ENCODE results near the gene RUFY2. TPM values are rescaled to one million over a fixed set of nuclear protein-coding genes. Genes with fewer than 3 reads are reported as not detected.
"Not testable (repeated sequence)": the region's sequence is repeated elsewhere in the genome, so short reads cannot be mapped to it uniquely, and the experiment has no call there.

The RUFY2 gene, protein sequence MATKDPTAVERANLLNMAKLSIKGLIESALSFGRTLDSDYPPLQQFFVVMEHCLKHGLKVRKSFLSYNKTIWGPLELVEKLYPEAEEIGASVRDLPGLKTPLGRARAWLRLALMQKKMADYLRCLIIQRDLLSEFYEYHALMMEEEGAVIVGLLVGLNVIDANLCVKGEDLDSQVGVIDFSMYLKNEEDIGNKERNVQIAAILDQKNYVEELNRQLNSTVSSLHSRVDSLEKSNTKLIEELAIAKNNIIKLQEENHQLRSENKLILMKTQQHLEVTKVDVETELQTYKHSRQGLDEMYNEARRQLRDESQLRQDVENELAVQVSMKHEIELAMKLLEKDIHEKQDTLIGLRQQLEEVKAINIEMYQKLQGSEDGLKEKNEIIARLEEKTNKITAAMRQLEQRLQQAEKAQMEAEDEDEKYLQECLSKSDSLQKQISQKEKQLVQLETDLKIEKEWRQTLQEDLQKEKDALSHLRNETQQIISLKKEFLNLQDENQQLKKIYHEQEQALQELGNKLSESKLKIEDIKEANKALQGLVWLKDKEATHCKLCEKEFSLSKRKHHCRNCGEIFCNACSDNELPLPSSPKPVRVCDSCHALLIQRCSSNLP
- 9.5 and 10.3 TPM in 2 replicates for total RNA-seq

- Mint-ChIP-seq H3K36me3 (ENCODE audit: low read depth) (peaks cover 4% of the 10 kb centered on the region), H3K9me3 (no peaks in the 10 kb centered on the region), H3K4me1 (peaks cover 19% of the 10 kb centered on the region), H3K27ac (peak within 1 kb of the TSS; percentile 88), H3K27me3 (no peaks in the 10 kb centered on the region), H3K4me3 (peak within 1 kb of the TSS; percentile 93)
- intact Hi-C loops (cut with micrococcal nuclease): loop anchor here (1.0 to 5.0 kb wide), 4 partner anchors 75 to 333 kb away; partner anchors contain the start of genes CCAR1, HNRNPH3, PBLD and SLC25A16
- peak; percentile 95 for DNase-seq
These were observed at the start of gene RUFY2 for GRCh38 chr10:68406815-68407548. Gene RUFY2 (minus strand): TSS chr10:68407277. CDS start chr10:68407189, 88 bp downstream.

GRCh38 chr10:68449698-68450097 is 42.6 kb upstream of the RUFY2 start:
- H3K27ac Mint-ChIP-seq; H3K4me1 Mint-ChIP-seq; H3K4me3 Mint-ChIP-seq; H3K9me3 Mint-ChIP-seq; DNase-seq; intact Hi-C loops (cut with micrococcal nuclease); H3K27me3 Mint-ChIP-seq: not testable (repeated sequence)
- H3K36me3 Mint-ChIP-seq (ENCODE audit: low read depth): peaks cover 27% of the 10 kb centered on the region

DNA sequence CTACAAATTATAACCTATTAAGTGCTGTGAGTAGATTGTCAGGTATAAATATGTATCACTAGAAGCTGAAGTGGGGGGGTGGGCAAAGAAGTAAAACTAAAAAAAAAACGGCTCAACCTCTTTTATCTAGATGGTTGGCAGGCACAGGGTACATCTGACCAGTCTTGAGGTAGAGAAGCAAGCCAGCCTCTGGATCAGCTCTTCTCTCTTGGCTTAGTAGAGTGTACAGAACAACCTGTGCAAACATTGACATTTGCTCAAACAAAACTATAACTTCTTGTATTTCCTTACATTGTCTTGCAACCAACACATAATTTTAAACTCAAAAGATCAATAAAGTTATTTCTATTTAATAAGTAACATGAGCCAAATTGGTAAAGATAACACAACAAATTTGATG is 39.1 kb upstream of the RUFY2 start:
- intact Hi-C loops (cut with micrococcal nuclease): no loop called here
- Mint-ChIP-seq H3K9me3 (no peaks in the 10 kb centered on the region), H3K36me3 (ENCODE audit: low read depth) (peaks cover 27% of the 10 kb centered on the region), H3K4me1 (no peaks in the 10 kb centered on the region), H3K4me3 (no peak overlapping the region), H3K27me3 (no peaks in the 10 kb centered on the region), H3K27ac (no peak overlapping the region)
- DNase-seq: no peak

GRCh38 chr10:68442971-68443370 is 35.9 kb upstream of the RUFY2 start:
- no peaks in the 10 kb centered on the region for H3K27me3 Mint-ChIP-seq
- peaks cover 21% of the 10 kb centered on the region for H3K36me3 Mint-ChIP-seq (ENCODE audit: low read depth)
- H3K27ac Mint-ChIP-seq: peak overlapping the region; percentile 9
- no peak for DNase-seq
- intact Hi-C loops (cut with micrococcal nuclease): no loop called here
- H3K4me3 Mint-ChIP-seq: no peak overlapping the region
- H3K4me1 Mint-ChIP-seq: no peaks in the 10 kb centered on the region
- H3K9me3 Mint-ChIP-seq: no peaks in the 10 kb centered on the region

GRCh38 chr10:68440898-68441297 is 33.8 kb upstream of the RUFY2 start:
- H3K4me3 Mint-ChIP-seq: no peak overlapping the region
- H3K36me3 Mint-ChIP-seq (ENCODE audit: low read depth): peaks cover 27% of the 10 kb centered on the region
- no peak overlapping the region for H3K27ac Mint-ChIP-seq
- no peak for DNase-seq
- intact Hi-C loops (cut with micrococcal nuclease): no loop called here
- H3K9me3 Mint-ChIP-seq: no peaks in the 10 kb centered on the region
- no peaks in the 10 kb centered on the region for H3K27me3 Mint-ChIP-seq
- peaks cover 4% of the 10 kb centered on the region for H3K4me1 Mint-ChIP-seq

- no peak overlapping the region for H3K27ac Mint-ChIP-seq
- peaks cover 33% of the 10 kb centered on the region for H3K36me3 Mint-ChIP-seq (ENCODE audit: low read depth)
- DNase-seq: no peak
- H3K4me3 Mint-ChIP-seq: no peak overlapping the region
- peaks cover 7% of the 10 kb centered on the region for H3K4me1 Mint-ChIP-seq
- intact Hi-C loops (cut with micrococcal nuclease): no loop called here
- H3K27me3 Mint-ChIP-seq: no peaks in the 10 kb centered on the region
- no peaks in the 10 kb centered on the region for H3K9me3 Mint-ChIP-seq
These were observed 28.7 kb upstream of the RUFY2 start for GRCh38 chr10:68435803-68436202.

DNA sequence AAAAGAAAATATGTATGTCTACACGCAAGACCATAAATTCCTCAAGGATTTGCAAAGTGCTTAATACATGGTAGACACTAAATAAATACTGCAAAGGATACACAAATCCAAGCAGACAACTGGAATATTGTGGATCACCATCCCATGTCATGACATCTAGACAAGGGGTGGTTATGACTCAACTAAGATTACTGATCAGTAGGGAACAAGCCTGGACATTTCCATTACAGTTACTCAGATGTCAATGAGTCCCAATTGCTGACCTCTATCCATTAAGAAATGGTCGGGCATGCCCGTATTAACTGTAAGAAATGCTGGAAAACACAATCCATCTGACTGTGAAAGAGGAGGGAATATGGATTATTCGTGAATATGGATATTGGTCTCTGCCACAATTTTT is 27.6 kb upstream of the RUFY2 start:
- Mint-ChIP-seq H3K27me3 (no peaks in the 10 kb centered on the region), H3K9me3 (no peaks in the 10 kb centered on the region), H3K4me1 (peaks cover 7% of the 10 kb centered on the region), H3K27ac (no peak overlapping the region), H3K4me3 (no peak overlapping the region), H3K36me3 (ENCODE audit: low read depth) (peaks cover 37% of the 10 kb centered on the region)
- no peak for DNase-seq
- intact Hi-C loops (cut with micrococcal nuclease): no loop called here

GRCh38 chr10:68428396-68429104 is 21.5 kb upstream of the RUFY2 start:
- Mint-ChIP-seq H3K36me3 (ENCODE audit: low read depth) (peaks cover 34% of the 10 kb centered on the region), H3K4me1 (peaks cover 13% of the 10 kb centered on the region), H3K27me3 (no peaks in the 10 kb centered on the region), H3K9me3 (no peaks in the 10 kb centered on the region), H3K27ac (no peak overlapping the region), H3K4me3 (no peak overlapping the region)
- intact Hi-C loops (cut with micrococcal nuclease): no loop called here
- no peak for DNase-seq

DNA sequence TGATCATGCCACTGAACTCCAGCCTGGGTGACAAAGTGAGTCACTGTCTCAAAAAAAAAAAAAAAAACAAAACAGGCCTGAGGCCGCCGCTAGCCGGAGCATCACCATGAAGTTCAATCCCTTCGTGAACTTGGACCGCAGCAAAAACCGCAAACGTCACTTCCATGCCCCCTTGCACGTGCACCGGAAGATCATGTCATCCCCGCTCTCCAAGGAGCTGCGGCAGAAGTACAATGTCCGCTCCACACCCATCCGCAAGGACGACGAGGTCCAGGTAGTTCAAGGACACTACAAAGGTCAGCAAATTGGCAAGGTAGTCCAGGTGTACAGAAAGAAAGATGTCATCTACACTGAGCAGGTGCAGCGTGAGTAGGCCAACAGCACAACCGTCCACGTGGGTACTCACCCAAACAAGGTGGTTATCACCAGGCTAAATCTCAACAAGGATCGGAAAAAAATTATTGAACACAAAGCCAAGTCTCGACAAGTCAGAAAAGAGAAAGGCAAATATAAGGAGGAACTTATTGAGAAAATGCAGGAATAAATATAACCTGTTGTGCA is 17.5 kb upstream of the RUFY2 start:
- Mint-ChIP-seq H3K9me3 (no peaks in the 10 kb centered on the region), H3K36me3 (ENCODE audit: low read depth) (peaks cover 42% of the 10 kb centered on the region), H3K4me3 (no peak overlapping the region), H3K27me3 (no peaks in the 10 kb centered on the region), H3K27ac (no peak overlapping the region), H3K4me1 (peaks cover 14% of the 10 kb centered on the region)
- intact Hi-C loops (cut with micrococcal nuclease): no loop called here
- no peak for DNase-seq

DNA sequence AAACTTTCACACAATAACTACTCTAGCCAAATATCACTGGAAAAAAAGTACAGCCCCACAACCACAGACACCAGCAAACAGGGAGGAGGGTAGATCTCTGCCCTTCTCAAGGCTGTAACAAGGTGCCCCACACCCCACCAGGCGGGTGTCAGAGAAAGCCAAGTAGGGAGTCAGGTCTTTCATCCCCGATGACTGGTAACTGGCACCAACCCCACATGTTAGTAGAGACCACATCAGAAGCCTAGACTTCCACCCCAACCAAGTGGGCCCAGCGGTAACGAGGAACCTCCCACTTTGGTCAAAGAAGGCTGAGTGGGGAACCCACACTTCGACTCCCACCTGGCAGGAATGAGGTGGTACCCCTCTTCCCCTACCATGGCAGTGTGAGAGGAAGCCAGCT is 16.4 kb upstream of the RUFY2 start:
- peak; percentile 68 for DNase-seq
- H3K9me3 Mint-ChIP-seq: no peaks in the 10 kb centered on the region
- intact Hi-C loops (cut with micrococcal nuclease): no loop called here
- peaks cover 39% of the 10 kb centered on the region for H3K36me3 Mint-ChIP-seq (ENCODE audit: low read depth)
- H3K27me3 Mint-ChIP-seq: no peaks in the 10 kb centered on the region
- H3K27ac Mint-ChIP-seq: peak overlapping the region; percentile 77
- peaks cover 14% of the 10 kb centered on the region for H3K4me1 Mint-ChIP-seq
- H3K4me3 Mint-ChIP-seq: peak overlapping the region; percentile 46

GRCh38 chr10:68419376-68419775 is 12.3 kb upstream of the RUFY2 start:
- Mint-ChIP-seq H3K4me1 (peaks cover 14% of the 10 kb centered on the region), H3K27me3 (no peaks in the 10 kb centered on the region), H3K27ac (no peak overlapping the region), H3K4me3 (no peak overlapping the region), H3K9me3 (no peaks in the 10 kb centered on the region), H3K36me3 (ENCODE audit: low read depth) (peaks cover 41% of the 10 kb centered on the region)
- intact Hi-C loops (cut with micrococcal nuclease): no loop called here
- no peak for DNase-seq

GRCh38 chr10:68408898-68409518 is 1.9 kb upstream of the RUFY2 start:
- H3K36me3 Mint-ChIP-seq (ENCODE audit: low read depth): peaks cover 10% of the 10 kb centered on the region
- H3K27me3 Mint-ChIP-seq: no peaks in the 10 kb centered on the region
- H3K4me3 Mint-ChIP-seq: no peak overlapping the region
- peaks cover 19% of the 10 kb centered on the region for H3K4me1 Mint-ChIP-seq
- no peaks in the 10 kb centered on the region for H3K9me3 Mint-ChIP-seq
- DNase-seq: no peak
- intact Hi-C loops (cut with micrococcal nuclease): loop anchor here (5.0 kb wide), 2 partner anchors 77 to 313 kb away; partner anchors contain the start of genes CCAR1, HNRNPH3 and PBLD
- no peak overlapping the region for H3K27ac Mint-ChIP-seq
